Measurements from ENCODE around the gene ADAD2. TPM values are rescaled to one million over a fixed set of nuclear protein-coding genes. Genes with fewer than 3 reads are reported as not detected.

Gene ADAD2
- total and polyA plus RNA-seq, 4 donors = 0.14 to 0.44 (median 0.33) TPM; not detected in 1

GRCh38 chr16:84183572-84183875 is 7.4 kb upstream of the ADAD2 start:
- no peak overlapping the region for H3K9ac ChIP-seq (ENCODE audit: low read depth in 1 of 2, low read length in 2 of 2)
- H3K9me3 ChIP-seq (ENCODE audit: control insufficient read depth in 4 of 4, low read length in 3 of 4) = no peaks in the 10 kb centered on the region
- no peak overlapping the region for H3K4me3 ChIP-seq (ENCODE audit: low read depth in 1 of 3, low read length in 3 of 3)
- peaks cover 9 to 47% (median 18%) of the 10 kb centered on the region in 4 donors for H3K36me3 ChIP-seq (ENCODE audit: control insufficient read depth in 4 of 4, insufficient read depth in 3 of 4, low read depth in 1 of 4, low read length in 3 of 4)
- no peaks in the 10 kb centered on the region for H3K27me3 ChIP-seq (ENCODE audit: control insufficient read depth in 4 of 4, insufficient read depth in 4 of 4, low read length in 3 of 4)
- H3K4me1 ChIP-seq (ENCODE audit: control insufficient read depth in 4 of 4, insufficient read depth in 4 of 4, low read length in 3 of 4) = peaks cover 0 to 17% (median 6%) of the 10 kb centered on the region in 4 donors
- DNase-seq (ENCODE audit: low spot score) = no peak
- H3K27ac ChIP-seq (ENCODE audit: low read depth in 1 of 2, low read length in 2 of 2) = no peak overlapping the region
- WGBS = 94% methylated on average over 5 of the region's 5 CpGs
- no peak for TF ChIP-seq FOXA1 (IDR thresholded peaks at IDR 0.05)
- no peak for TF ChIP-seq ZBTB33 (IDR thresholded peaks at IDR 0.05)
- TF ChIP-seq JUND (IDR thresholded peaks at IDR 0.05) = no peak
- TF ChIP-seq HNF4A (conservative IDR thresholded peaks at IDR 0.05) = no peak
- no peak for TF ChIP-seq REST (IDR thresholded peaks at IDR 0.05)
- TF ChIP-seq FOXA2 (IDR thresholded peaks at IDR 0.05) = no peak
- no peak for TF ChIP-seq NR2F2 (IDR thresholded peaks at IDR 0.05)
- TF ChIP-seq CTCF (IDR thresholded peaks at IDR 0.05; ENCODE audit: low read depth, low read length, missing input control) = no peak
- TF ChIP-seq EGR1 (IDR thresholded peaks at IDR 0.05; ENCODE audit: low read depth in 2 of 2) = no peak
- TF ChIP-seq RXRA (IDR thresholded peaks at IDR 0.05) = no peak
- TF ChIP-seq ATF3 (IDR thresholded peaks at IDR 0.05) = no peak
- no peak for TF ChIP-seq MAX (IDR thresholded peaks at IDR 0.05)
- no peak for TF ChIP-seq YY1 (IDR thresholded peaks at IDR 0.05)
- TF ChIP-seq SP1 (IDR thresholded peaks at IDR 0.05) = no peak
- no peak for TF ChIP-seq RAD21 (IDR thresholded peaks at IDR 0.05)
- TF ChIP-seq GABPA (IDR thresholded peaks at IDR 0.05 in 1 of 2, conservative IDR thresholded peaks at IDR 0.05 in 1 of 2) = no peak
- no peak for TF ChIP-seq HNF4G (IDR thresholded peaks at IDR 0.05)
- no peak for TF ChIP-seq TAF1 (conservative IDR thresholded peaks at IDR 0.05)

Data from liver (tissue), 9 donors.